IPS DF 6.9 (cell line): ENCODE data around the gene MSANTD2.

Source experiments
- DNase-seq: peaks from one replicate; pipeline ENCODE4 v3.0.0-alpha.2; 2013; ENCODE audit warnings: low read depth, low spot score
- H3K27ac ChIP-seq: one replicate; pipeline ENCODE4 v1.5.1; 2013; ENCODE audit warnings: low read length, control low read depth
- H3K27me3 ChIP-seq: 2 replicates; pipeline ENCODE4 v1.6.1; 2013; ENCODE audit warnings: mild to moderate bottlenecking, low read length; ENCODE audit not compliant: control insufficient read depth, insufficient read depth
- H3K36me3 ChIP-seq: 2 replicates; pipeline ENCODE4 v1.6.1; 2013; ENCODE audit warnings: low read length; ENCODE audit not compliant: control insufficient read depth, insufficient read depth
- H3K4me1 ChIP-seq: 2 replicates; pipeline ENCODE4 v1.6.1; 2013; ENCODE audit warnings: low read length; ENCODE audit not compliant: control insufficient read depth, insufficient read depth
- H3K4me3 ChIP-seq: 2 replicates; pipeline ENCODE4 v1.5.1; 2013; ENCODE audit warnings: mild to moderate bottlenecking, low read length
- H3K9me3 ChIP-seq: 2 replicates; pipeline ENCODE4 v1.6.1; 2013; ENCODE audit warnings: low read length, inconsistent platforms; ENCODE audit not compliant: control insufficient read depth, insufficient read depth
- WGBS: extraction: QIAGEN DNeasy Blood & Tissue Kit; methylation state at CpG from one replicate; pipeline ENCODE4 v1.1.7; 2013; ENCODE audit warnings: mixed read lengths, missing lambda C conversion rate; ENCODE audit not compliant: insufficient read length, insufficient coverage; 5-methylcytosine and 5-hydroxymethylcytosine counted together

MSANTD2 gene

GRCh38 chr11:124717421-124717785 lies 82.8 kb downstream of the MSANTD2 start:
- WGBS: no CpG with 5 or more reads among the region's 7 CpGs
- DNase-seq: no peak
- no peak overlapping the region for H3K27ac ChIP-seq
- no peaks in the 10 kb centered on the region for H3K36me3 ChIP-seq
- no peaks in the 10 kb centered on the region for H3K9me3 ChIP-seq
- no peak overlapping the region for H3K4me3 ChIP-seq
- no peaks in the 10 kb centered on the region for H3K4me1 ChIP-seq
- H3K27me3 ChIP-seq: peaks cover 58% of the 10 kb centered on the region

GRCh38 chr11:124716591-124716990 lies 83.6 kb downstream of the MSANTD2 start:
- peaks cover 51% of the 10 kb centered on the region for H3K27me3 ChIP-seq
- no peak overlapping the region for H3K4me3 ChIP-seq
- no peaks in the 10 kb centered on the region for H3K4me1 ChIP-seq
- no peak for DNase-seq
- no peak overlapping the region for H3K27ac ChIP-seq
- H3K36me3 ChIP-seq: no peaks in the 10 kb centered on the region
- no peaks in the 10 kb centered on the region for H3K9me3 ChIP-seq
- WGBS: no CpG with 5 or more reads among the region's 3 CpGs
